Ovary (tissue), 9 donors: ENCODE results near the gene SEMA5A. TPM values are rescaled to one million over a fixed set of nuclear protein-coding genes. Genes with fewer than 3 reads are reported as not detected.

ENCODE experiments used
- DNase-seq, 5 donors: peaks; one replicate each; pipeline ENCODE4 v3.0.0-alpha.2; 2019 to 2020
- H3K27ac ChIP-seq, 2 donors: fragments of 200-600 bp; one replicate each; pipeline versions ENCODE4 v1.5.1 to v1.8.0; 2019 to 2022
- H3K27me3 ChIP-seq: fragments of 200-600 bp; one replicate; pipeline ENCODE4 v1.8.0; 2022
- H3K36me3 ChIP-seq: fragments of 200-600 bp; sonication (generic); one replicate; pipeline ENCODE4 v1.5.1; 2019
- H3K4me1 ChIP-seq: one replicate; pipeline ENCODE4 v1.8.1; 2013; ENCODE audit warnings: mild to moderate bottlenecking, moderate library complexity; ENCODE audit not compliant: insufficient read depth
- H3K4me3 ChIP-seq: fragments of 200-600 bp; sonication (generic); one replicate; pipeline ENCODE4 v1.5.1; 2017
- H3K9me3 ChIP-seq, 2 donors: fragments of 200-600 bp in 1 of 2; sonication (generic) in 1 of 2; one replicate each; pipeline versions ENCODE4 v1.5.1 to v1.8.1; 2013 to 2019; ENCODE audit warnings: mild to moderate bottlenecking in 1 of 2, moderate library complexity in 1 of 2
- CTCF ChIP-seq, 3 donors: fragments of 450-650 bp in 2 of 3; fragments of 200-600 bp in 1 of 3; IDR thresholded peaks; one replicate each; pipeline versions ENCODE4 v1.5.1 to v1.8.0; 2016 to 2022; ENCODE audit warnings: antibody characterized with exemption in 3 of 3, mild to moderate bottlenecking in 1 of 3
- EP300 ChIP-seq: sonication (generic); formaldehyde crosslinking; IDR thresholded peaks from one replicate; pipeline ENCODE4 v1.6.1; 2017; ENCODE audit warnings: antibody characterized with exemption
- POLR2A ChIP-seq: fragments of 450-650 bp; IDR thresholded peaks from one replicate; pipeline ENCODE4 v1.6.1; 2017; ENCODE audit warnings: antibody characterized with exemption, mild to moderate bottlenecking, moderate library complexity
- WGBS, 3 donors: extraction: QIAGEN DNeasy Blood & Tissue Kit in 1 of 3; methylation state at CpG; one replicate each; pipeline versions ENCODE4 v1.1.5 to v1.1.7; 2013 to 2017; 5-methylcytosine and 5-hydroxymethylcytosine counted together
- intact Hi-C, 4 donors: fragments of 100-400 bp; cut with DNase I; formaldehyde crosslinking; loops; one replicate each; pipeline versions ENCODE4 v1.11.0 to v1.15.1; 2022 to 2023
- polyA plus RNA-seq, 2 donors: library from polyadenylated mRNA; stranded (reverse); fragments of 200-250 nt in 1 of 2; fragments of 350-450 nt in 1 of 2; fragmentation: Illumina TruSeq in 1 of 2; extraction: RNeasy Lipid Tissue Mini Kit (QIAGEN cat#74804) in 1 of 2; gene quantifications; one replicate each; pipeline ENCODE4 v1.2.3, GENCODE V29; 2013 to 2014
- total RNA-seq, 7 donors: library from RNA; depleted of rRNA in 2 of 7; stranded (reverse); fragments of >200 nt in 2 of 7; fragmentation: NEBNext Ultra II Directional in 3 of 7; extraction: Animal tissue kit (Norgen Biotek cat#: 25700) in 3 of 7; gene quantifications; one replicate each; pipeline versions ENCODE4 v1.1.0 to v1.2.4, GENCODE V29; 2016 to 2023
- donor health status: DM: no; HTN: no; CAD: no; lungs with moderate emphysema.
- donor health status: DM: no; HTN: no; CAD: no.
- donor health status: Bipolar disorder and iron deficiency.
- donor health status: DM: yes; HTN: yes; CAD: no.
- donor health status: DM: no; HTN: no; CAD: no.
- donor health status: DM: yes; HTN: yes; CAD: no.

SEMA5A gene
- total and polyA plus RNA-seq, 9 donors: 2.0 to 6.6 (median 4.3) TPM

- no peak for TF ChIP-seq POLR2A
- TF ChIP-seq EP300: no peak
- no peak for TF ChIP-seq CTCF (IDR thresholded peaks at IDR 0.05)
- WGBS, 3 donors: 91 to 94% (median 94%) methylated on average over 5 of the region's 5 CpGs
- intact Hi-C loops: no loop called here
Observed at GRCh38 chr5:9419794-9420193, 126.1 kb downstream of the SEMA5A start.

GRCh38 chr5:9415566-9415965 is 130.3 kb downstream of the SEMA5A start:
- DNase-seq: no peak
- no peak overlapping the region for H3K4me3 ChIP-seq
- H3K9me3 ChIP-seq: no peaks in the 10 kb centered on the region
- WGBS, 3 donors: 59 to 76% (median 73%) methylated on average over 2 of the region's 2 CpGs
- TF ChIP-seq EP300: no peak
- no peak for TF ChIP-seq POLR2A
- TF ChIP-seq CTCF (IDR thresholded peaks at IDR 0.05): no peak
- H3K4me1 ChIP-seq: peaks cover 1% of the 10 kb centered on the region
- no peaks in the 10 kb centered on the region for H3K27me3 ChIP-seq
- H3K27ac ChIP-seq: no peak overlapping the region
- intact Hi-C loops: no loop called here
- H3K36me3 ChIP-seq: no peaks in the 10 kb centered on the region

More at GRCh38 chr5:9419794-9420193, 126.1 kb downstream of the SEMA5A start:
- no peak overlapping the region for H3K4me3 ChIP-seq
- no peaks in the 10 kb centered on the region for H3K36me3 ChIP-seq
- H3K9me3 ChIP-seq: no peaks in the 10 kb centered on the region
- DNase-seq: no peak
- H3K27me3 ChIP-seq: no peaks in the 10 kb centered on the region
- no peak overlapping the region for H3K27ac ChIP-seq
- H3K4me1 ChIP-seq: no peaks in the 10 kb centered on the region

GRCh38 chr5:9415091-9415490 is 130.8 kb downstream of the SEMA5A start:
- WGBS, 3 donors: 85 to 92% (median 87%) methylated on average over 3 of the region's 3 CpGs
- intact Hi-C loops: no loop called here
- no peak for DNase-seq

GRCh38 chr5:9411142-9411541 is 134.7 kb downstream of the SEMA5A start:
- Histone ChIP-seq H3K9me3 (no peaks in the 10 kb centered on the region), H3K36me3 (no peaks in the 10 kb centered on the region), H3K4me1 (peaks cover 1% of the 10 kb centered on the region), H3K4me3 (no peak overlapping the region), H3K27ac (no peak overlapping the region), H3K27me3 (no peaks in the 10 kb centered on the region)
- intact Hi-C loops: no loop called here
- no peak for TF ChIP-seq POLR2A
- TF ChIP-seq CTCF (IDR thresholded peaks at IDR 0.05): no peak
- TF ChIP-seq EP300: no peak
- DNase-seq: no peak
- 53 to 73% (median 60%) methylated on average over 4 of the region's 4 CpGs for WGBS, 3 donors

More at GRCh38 chr5:9415091-9415490, 130.8 kb downstream of the SEMA5A start:
- Histone ChIP-seq H3K36me3 (no peaks in the 10 kb centered on the region), H3K4me1 (peaks cover 1% of the 10 kb centered on the region), H3K9me3 (no peaks in the 10 kb centered on the region), H3K4me3 (no peak overlapping the region), H3K27me3 (no peaks in the 10 kb centered on the region), H3K27ac (no peak overlapping the region)
- TF ChIP-seq CTCF (IDR thresholded peaks at IDR 0.05) (no peak), EP300 (no peak), POLR2A (no peak)
